ENCODE data around the gene PKP1.
A peak's percentile ranks its signal among the peaks of the same experiment; 100 is the strongest.

Gene PKP1

DNA sequence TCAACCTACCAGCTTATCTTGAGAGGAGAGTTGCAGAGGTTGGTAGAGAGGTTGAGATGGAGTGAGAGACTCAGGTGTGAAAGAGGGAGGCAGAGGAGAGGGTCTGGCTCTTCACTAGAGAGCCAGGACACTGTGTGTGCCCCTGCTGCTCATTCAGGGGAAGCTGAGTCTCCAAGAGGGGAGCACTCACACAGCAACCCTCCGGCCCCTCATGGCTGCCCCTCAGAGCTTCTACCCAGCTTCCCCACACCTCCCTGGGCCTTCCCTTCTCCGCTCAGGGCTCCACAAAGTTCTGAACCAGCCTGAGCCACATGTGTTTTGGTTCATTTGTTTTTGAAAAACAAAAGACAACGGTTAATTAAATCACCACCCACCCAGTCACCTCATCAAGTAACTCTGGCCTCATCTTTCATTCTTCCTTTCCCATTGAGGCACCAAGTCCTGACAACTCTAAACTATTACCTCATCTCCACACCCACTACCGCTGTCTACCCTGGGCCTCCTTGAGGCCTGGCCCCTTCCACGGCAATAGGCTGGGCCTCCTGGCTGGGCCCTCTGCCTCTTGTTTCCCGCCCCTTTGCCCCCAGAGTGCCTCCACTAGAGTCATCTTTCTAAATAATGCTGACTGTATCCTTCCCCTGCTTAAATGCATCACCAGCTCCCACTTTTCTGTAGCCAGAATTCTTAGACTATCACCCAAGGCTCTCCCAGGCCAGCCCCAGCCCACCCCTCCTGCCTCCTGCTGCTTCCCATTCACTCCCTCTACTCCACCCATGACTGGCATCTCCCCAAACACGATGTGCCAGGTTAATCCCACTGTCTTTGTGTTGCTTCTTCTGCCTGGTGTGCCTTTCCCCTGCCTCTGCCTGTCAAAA is 61.1 kb downstream of the PKP1 start:
- Histone ChIP-seq H2AFZ (ENCODE audit: low read depth, low read length) (no peak overlapping the region), H2BK12ac (ENCODE audit: low read length in 2 of 2) (no peak overlapping the region), H2BK5ac (ENCODE audit: low read depth, low read length, poor library complexity, severe bottlenecking) (no peak overlapping the region), H2BK15ac (ENCODE audit: low read depth, poor library complexity, severe bottlenecking) (no peak overlapping the region), H3K27me3 (ENCODE audit: control insufficient read depth in 1 of 2, insufficient read depth in 1 of 2, low read length in 2 of 2) (peaks cover 19 to 59% of the 10 kb centered on the region in 2 experiments), H3K9ac (ENCODE audit: low read length) (no peak overlapping the region), H4K91ac (ENCODE audit: low read length) (no peak overlapping the region), H3K14ac (ENCODE audit: low read length in 2 of 2) (no peak overlapping the region), H3K23ac (ENCODE audit: low read length in 2 of 2) (no peak overlapping the region), H3K36me3 (ENCODE audit: control insufficient read depth in 1 of 2, insufficient read depth in 2 of 2, low read depth in 1 of 2, low read length in 2 of 2) (no peaks in the 10 kb centered on the region), H3K9me3 (ENCODE audit: control insufficient read depth, low read length) (peaks cover 38% of the 10 kb centered on the region), H2BK120ac (ENCODE audit: low read depth, low read length) (no peak overlapping the region), H3K18ac (ENCODE audit: low read depth in 1 of 2, low read length in 2 of 2) (no peak overlapping the region), H3K4me2 (ENCODE audit: low read length, poor library complexity, severe bottlenecking) (no peak overlapping the region), H4K8ac (ENCODE audit: low read length) (no peak overlapping the region), H3K4me3 (ENCODE audit: insufficient read depth in 1 of 2, low read depth in 1 of 2, low read length in 2 of 2) (no peak overlapping the region), H2AK5ac (ENCODE audit: low read length, severe bottlenecking) (no peak overlapping the region), H3K4ac (ENCODE audit: low read depth in 1 of 2, low read length in 2 of 2) (no peak overlapping the region), H3K4me1 (ENCODE audit: control insufficient read depth, insufficient read depth, low read depth, low read length) (peaks cover 3% of the 10 kb centered on the region), H3K79me1 (replicated peaks; ENCODE audit: low read length, poor library complexity, severe bottlenecking) (no peaks in the 10 kb centered on the region), H3K27ac (ENCODE audit: low read length, poor library complexity, severe bottlenecking) (no peak overlapping the region)
- 60% methylated on average over 7 of the region's 7 CpGs for WGBS
- DNase-seq = no peak

DNA sequence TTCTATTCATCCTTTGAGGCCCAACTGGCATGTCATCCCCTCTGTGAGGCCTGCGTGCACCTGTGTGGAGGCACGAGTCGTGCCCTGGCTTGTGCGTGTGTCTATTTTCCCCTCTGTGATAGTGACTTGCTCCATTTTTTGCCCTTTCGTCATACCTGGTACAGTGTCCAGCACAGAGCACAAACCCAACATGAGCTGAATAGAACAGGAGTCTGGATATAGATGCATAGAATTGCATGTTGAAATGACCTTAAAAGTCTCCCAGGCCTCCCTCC is 61.7 kb downstream of the PKP1 start:
- Histone ChIP-seq H3K27ac (ENCODE audit: low read length, poor library complexity, severe bottlenecking) (no peak overlapping the region), H3K4me3 (ENCODE audit: insufficient read depth in 1 of 2, low read depth in 1 of 2, low read length in 2 of 2) (no peak overlapping the region), H2AK5ac (ENCODE audit: low read length, severe bottlenecking) (no peak overlapping the region), H3K4ac (ENCODE audit: low read depth in 1 of 2, low read length in 2 of 2) (no peak overlapping the region), H4K8ac (ENCODE audit: low read length) (no peak overlapping the region), H3K18ac (ENCODE audit: low read depth in 1 of 2, low read length in 2 of 2) (no peak overlapping the region), H2BK5ac (ENCODE audit: low read depth, low read length, poor library complexity, severe bottlenecking) (no peak overlapping the region), H2AFZ (ENCODE audit: low read depth, low read length) (no peak overlapping the region), H2BK15ac (ENCODE audit: low read depth, poor library complexity, severe bottlenecking) (no peak overlapping the region), H2BK120ac (ENCODE audit: low read depth, low read length) (no peak overlapping the region), H3K27me3 (ENCODE audit: control insufficient read depth in 1 of 2, insufficient read depth in 1 of 2, low read length in 2 of 2) (peaks cover 19 to 59% of the 10 kb centered on the region in 2 experiments), H3K14ac (ENCODE audit: low read length in 2 of 2) (no peak overlapping the region), H4K91ac (ENCODE audit: low read length) (no peak overlapping the region), H3K4me1 (ENCODE audit: control insufficient read depth, insufficient read depth, low read depth, low read length) (peaks cover 3% of the 10 kb centered on the region), H3K9me3 (ENCODE audit: control insufficient read depth, low read length) (peaks cover 38% of the 10 kb centered on the region), H3K4me2 (ENCODE audit: low read length, poor library complexity, severe bottlenecking) (no peak overlapping the region), H3K36me3 (ENCODE audit: control insufficient read depth in 1 of 2, insufficient read depth in 2 of 2, low read depth in 1 of 2, low read length in 2 of 2) (no peaks in the 10 kb centered on the region), H2BK12ac (ENCODE audit: low read length in 2 of 2) (no peak overlapping the region), H3K79me1 (replicated peaks; ENCODE audit: low read length, poor library complexity, severe bottlenecking) (no peaks in the 10 kb centered on the region), H3K9ac (ENCODE audit: low read length) (no peak overlapping the region), H3K23ac (ENCODE audit: low read length in 2 of 2) (no peak overlapping the region)
- DNase-seq = no peak
- WGBS = 90% methylated on average over 4 of the region's 5 CpGs

DNA sequence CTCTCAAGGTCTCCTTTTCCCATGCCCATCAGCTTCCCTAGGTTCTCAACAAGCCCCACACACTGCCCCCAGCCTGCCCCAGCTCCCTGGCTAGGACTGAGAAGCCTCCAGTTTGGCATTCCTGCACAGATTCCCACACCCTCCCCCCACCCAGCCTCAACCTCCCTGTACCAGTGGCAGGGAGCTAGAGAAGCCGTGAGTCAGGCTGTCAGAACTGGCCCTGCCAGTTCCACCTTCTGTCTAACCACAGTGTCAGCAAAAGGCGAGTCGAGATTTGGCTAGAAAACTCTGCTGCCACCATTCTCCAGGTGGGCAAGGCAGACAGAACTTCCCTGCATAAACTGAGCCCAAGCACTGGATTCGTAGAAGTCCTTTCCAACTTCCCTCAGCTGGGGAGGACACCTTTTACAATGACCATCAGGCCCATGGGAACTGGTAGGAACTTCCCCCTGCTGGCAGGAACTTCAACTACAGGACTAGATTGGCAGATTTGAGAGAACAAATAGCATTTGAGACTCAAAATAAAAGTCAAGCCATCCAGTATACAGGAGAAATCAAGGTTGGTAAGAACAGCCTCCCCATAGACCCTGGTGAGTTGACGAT is 63.1 kb downstream of the PKP1 start:
- Histone ChIP-seq H3K9ac (ENCODE audit: low read length) (no peak overlapping the region), H3K4me3 (ENCODE audit: insufficient read depth in 1 of 2, low read depth in 1 of 2, low read length in 2 of 2) (no peak overlapping the region), H3K4me2 (ENCODE audit: low read length, poor library complexity, severe bottlenecking) (no peak overlapping the region), H3K36me3 (ENCODE audit: control insufficient read depth in 1 of 2, insufficient read depth in 2 of 2, low read depth in 1 of 2, low read length in 2 of 2) (no peaks in the 10 kb centered on the region), H2AK5ac (ENCODE audit: low read length, severe bottlenecking) (no peak overlapping the region), H3K4ac (ENCODE audit: low read depth in 1 of 2, low read length in 2 of 2) (no peak overlapping the region), H2BK120ac (ENCODE audit: low read depth, low read length) (no peak overlapping the region), H3K27ac (ENCODE audit: low read length, poor library complexity, severe bottlenecking) (no peak overlapping the region), H4K8ac (ENCODE audit: low read length) (no peak overlapping the region), H2BK5ac (ENCODE audit: low read depth, low read length, poor library complexity, severe bottlenecking) (no peak overlapping the region), H3K27me3 (ENCODE audit: control insufficient read depth in 1 of 2, insufficient read depth in 1 of 2, low read length in 2 of 2) (peaks cover 24 to 64% of the 10 kb centered on the region in 2 experiments), H4K91ac (ENCODE audit: low read length) (no peak overlapping the region), H2AFZ (ENCODE audit: low read depth, low read length) (no peak overlapping the region), H3K79me1 (replicated peaks; ENCODE audit: low read length, poor library complexity, severe bottlenecking) (no peaks in the 10 kb centered on the region), H3K9me3 (ENCODE audit: control insufficient read depth, low read length) (peaks cover 24% of the 10 kb centered on the region), H3K18ac (ENCODE audit: low read depth in 1 of 2, low read length in 2 of 2) (no peak overlapping the region), H2BK12ac (ENCODE audit: low read length in 2 of 2) (no peak overlapping the region), H3K23ac (ENCODE audit: low read length in 2 of 2) (no peak overlapping the region), H3K14ac (ENCODE audit: low read length in 2 of 2) (no peak overlapping the region), H2BK15ac (ENCODE audit: low read depth, poor library complexity, severe bottlenecking) (no peak overlapping the region), H3K4me1 (ENCODE audit: control insufficient read depth, insufficient read depth, low read depth, low read length) (peaks cover 4% of the 10 kb centered on the region)
- 57% methylated on average over 5 of the region's 5 CpGs for WGBS
- DNase-seq = peak; percentile 49

DNA sequence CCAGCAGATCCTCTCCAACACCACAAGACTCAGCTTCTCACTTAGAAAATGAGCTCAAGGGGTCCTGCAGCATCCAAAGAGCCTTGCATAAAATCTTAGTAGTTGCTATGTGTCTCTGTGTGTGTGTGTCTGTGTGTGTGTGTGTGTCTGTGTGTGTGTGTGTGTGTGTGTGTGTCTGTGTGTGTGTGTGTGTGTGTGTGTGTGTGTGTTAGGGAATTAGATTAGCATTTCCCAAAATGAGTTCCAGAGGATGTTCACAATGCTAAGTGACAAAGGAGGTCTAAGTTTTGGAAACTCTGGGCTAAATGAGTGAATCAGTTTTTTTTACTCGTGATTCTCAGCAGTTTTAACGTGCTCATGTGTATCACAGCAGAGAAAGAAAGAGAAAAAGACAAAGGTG is 63.7 kb downstream of the PKP1 start:
- DNase-seq = no peak

More for the DNA sequence above, 63.7 kb downstream of the PKP1 start:
- Histone ChIP-seq H3K9ac (ENCODE audit: low read length) (no peak overlapping the region), H2AK5ac (ENCODE audit: low read length, severe bottlenecking) (no peak overlapping the region), H3K4me3 (ENCODE audit: insufficient read depth in 1 of 2, low read depth in 1 of 2, low read length in 2 of 2) (no peak overlapping the region), H3K4me2 (ENCODE audit: low read length, poor library complexity, severe bottlenecking) (no peak overlapping the region), H2BK12ac (ENCODE audit: low read length in 2 of 2) (no peak overlapping the region), H3K36me3 (ENCODE audit: control insufficient read depth in 1 of 2, insufficient read depth in 2 of 2, low read depth in 1 of 2, low read length in 2 of 2) (no peaks in the 10 kb centered on the region), H3K4me1 (ENCODE audit: control insufficient read depth, insufficient read depth, low read depth, low read length) (peaks cover 4% of the 10 kb centered on the region), H2BK120ac (ENCODE audit: low read depth, low read length) (no peak overlapping the region), H3K23ac (ENCODE audit: low read length in 2 of 2) (no peak overlapping the region), H2AFZ (ENCODE audit: low read depth, low read length) (no peak overlapping the region), H4K8ac (ENCODE audit: low read length) (no peak overlapping the region), H3K27me3 (ENCODE audit: control insufficient read depth in 1 of 2, insufficient read depth in 1 of 2, low read length in 2 of 2) (peaks cover 24 to 70% of the 10 kb centered on the region in 2 experiments), H3K9me3 (ENCODE audit: control insufficient read depth, low read length) (peaks cover 19% of the 10 kb centered on the region), H3K4ac (ENCODE audit: low read depth in 1 of 2, low read length in 2 of 2) (no peak overlapping the region), H3K14ac (ENCODE audit: low read length in 2 of 2) (no peak overlapping the region), H2BK5ac (ENCODE audit: low read depth, low read length, poor library complexity, severe bottlenecking) (no peak overlapping the region), H3K79me1 (replicated peaks; ENCODE audit: low read length, poor library complexity, severe bottlenecking) (no peaks in the 10 kb centered on the region), H3K18ac (ENCODE audit: low read depth in 1 of 2, low read length in 2 of 2) (no peak overlapping the region), H3K27ac (ENCODE audit: low read length, poor library complexity, severe bottlenecking) (no peak overlapping the region), H4K91ac (ENCODE audit: low read length) (no peak overlapping the region), H2BK15ac (ENCODE audit: low read depth, poor library complexity, severe bottlenecking) (no peak overlapping the region)
- 36% methylated on average over 2 of the region's 2 CpGs for WGBS
